AG09319 (cell line): Measurements from ENCODE around the gene CD7.

Experiments used
- DNase-seq: peaks from one replicate; pipeline ENCODE4 v3.0.0-alpha.2; 2010; ENCODE audit warnings: low read depth; ENCODE audit errors: extremely low read depth
- TF ChIP-seq, protein P1 (sequence below): IDR thresholded peaks from 2 replicates; pipeline ENCODE4 v1.5.1; 2011; ENCODE audit warnings: low read depth, mild to moderate bottlenecking, inconsistent platforms, low read length, moderate library complexity

Gene CD7

DNA sequence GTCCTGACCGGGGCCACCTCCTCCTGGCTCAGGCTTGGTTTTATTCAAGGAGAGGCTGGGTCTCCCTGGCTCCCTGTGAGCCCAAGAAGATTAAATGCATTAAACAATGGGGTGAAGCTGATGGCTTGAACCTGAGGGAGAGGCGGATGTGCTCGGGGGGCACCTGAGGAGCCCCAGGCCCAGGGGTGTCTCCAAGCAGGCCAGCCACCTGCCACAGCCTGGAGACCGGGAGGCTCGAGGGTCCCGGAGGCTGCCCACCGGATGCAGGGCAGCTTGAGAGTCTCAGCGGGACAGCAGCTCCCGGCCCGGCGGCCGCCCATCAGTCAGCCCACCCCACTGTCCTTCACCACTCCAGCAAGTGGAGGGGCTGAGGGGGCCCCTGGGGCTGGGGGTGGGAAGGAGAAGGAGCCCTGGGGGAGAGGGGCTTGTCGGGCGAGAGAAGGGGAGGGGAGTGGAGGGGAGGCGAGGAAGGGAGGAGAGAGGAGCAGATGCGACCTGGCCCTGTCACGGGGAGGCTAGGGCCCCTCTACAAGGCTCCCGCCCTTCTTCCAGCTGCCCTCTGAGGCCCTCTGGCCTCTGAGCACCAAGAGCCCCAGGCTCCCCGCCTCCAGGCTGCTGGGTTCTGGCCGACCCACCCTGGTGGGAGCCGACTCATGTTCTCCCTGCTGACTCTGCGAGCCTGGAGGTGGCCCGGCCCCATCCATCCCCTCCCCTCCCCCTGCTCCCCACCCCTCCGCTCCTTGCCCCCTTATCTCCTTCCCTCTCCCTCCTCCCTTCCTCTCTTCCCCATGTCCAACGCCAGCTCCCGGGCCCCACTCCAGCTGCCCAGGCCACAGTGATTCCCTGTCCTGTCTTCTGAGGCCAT lies 13.2 kb downstream of the CD7 start:
- TF ChIP-seq, protein P1, sequence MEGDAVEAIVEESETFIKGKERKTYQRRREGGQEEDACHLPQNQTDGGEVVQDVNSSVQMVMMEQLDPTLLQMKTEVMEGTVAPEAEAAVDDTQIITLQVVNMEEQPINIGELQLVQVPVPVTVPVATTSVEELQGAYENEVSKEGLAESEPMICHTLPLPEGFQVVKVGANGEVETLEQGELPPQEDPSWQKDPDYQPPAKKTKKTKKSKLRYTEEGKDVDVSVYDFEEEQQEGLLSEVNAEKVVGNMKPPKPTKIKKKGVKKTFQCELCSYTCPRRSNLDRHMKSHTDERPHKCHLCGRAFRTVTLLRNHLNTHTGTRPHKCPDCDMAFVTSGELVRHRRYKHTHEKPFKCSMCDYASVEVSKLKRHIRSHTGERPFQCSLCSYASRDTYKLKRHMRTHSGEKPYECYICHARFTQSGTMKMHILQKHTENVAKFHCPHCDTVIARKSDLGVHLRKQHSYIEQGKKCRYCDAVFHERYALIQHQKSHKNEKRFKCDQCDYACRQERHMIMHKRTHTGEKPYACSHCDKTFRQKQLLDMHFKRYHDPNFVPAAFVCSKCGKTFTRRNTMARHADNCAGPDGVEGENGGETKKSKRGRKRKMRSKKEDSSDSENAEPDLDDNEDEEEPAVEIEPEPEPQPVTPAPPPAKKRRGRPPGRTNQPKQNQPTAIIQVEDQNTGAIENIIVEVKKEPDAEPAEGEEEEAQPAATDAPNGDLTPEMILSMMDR, result no peak

DNA sequence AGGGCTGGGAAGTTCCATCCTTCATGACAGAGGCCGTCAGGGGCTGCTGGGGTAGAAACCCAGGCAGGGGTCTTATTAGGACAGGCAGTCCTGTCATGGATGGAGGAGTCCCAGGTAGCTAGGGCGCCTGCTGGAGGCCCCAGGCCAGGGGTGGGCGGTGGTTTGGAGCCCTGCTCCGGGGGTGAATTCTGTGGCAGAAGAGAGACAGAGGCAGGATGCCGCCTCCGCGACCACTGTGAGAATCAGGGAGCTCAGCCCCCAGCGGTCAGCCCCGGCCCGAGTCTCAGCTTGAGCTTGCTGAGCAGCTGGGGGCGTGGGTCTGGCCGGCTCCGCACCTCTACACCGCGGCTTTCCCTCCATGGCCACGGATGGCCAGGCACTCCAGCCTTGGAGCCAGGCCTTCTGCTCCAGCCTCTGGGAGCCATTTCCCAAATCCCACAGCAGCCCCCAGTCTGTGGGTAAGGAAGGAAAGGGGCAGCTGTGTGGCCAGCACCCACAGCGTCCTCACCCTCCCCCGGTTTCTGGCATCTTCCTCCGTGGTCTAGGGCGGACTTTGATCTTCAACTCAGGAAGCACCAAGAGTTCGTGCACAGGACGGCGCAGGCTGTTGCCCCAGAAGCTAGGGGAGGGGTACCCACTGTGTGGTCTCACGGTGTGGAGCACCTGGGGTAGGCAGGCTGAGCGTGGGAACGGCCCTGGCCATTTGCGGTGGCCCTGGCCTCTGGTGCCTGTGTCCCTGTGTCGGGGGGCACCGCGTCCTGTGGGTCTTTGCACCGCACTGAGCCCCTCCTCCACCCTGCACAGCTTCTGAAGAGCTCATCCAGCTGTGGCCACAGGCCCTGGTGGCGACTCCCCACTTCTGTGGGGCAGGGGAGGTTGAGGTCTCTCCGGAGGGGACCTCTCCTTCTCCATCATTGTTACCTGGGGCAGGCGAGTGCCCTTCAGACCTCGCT lies 14.1 kb downstream of the CD7 start:
- DNase-seq, result no peak
- TF ChIP-seq, protein P1, result no peak

More for the DNA sequence above, 13.2 kb downstream of the CD7 start:
- DNase-seq, result no peak

DNA sequence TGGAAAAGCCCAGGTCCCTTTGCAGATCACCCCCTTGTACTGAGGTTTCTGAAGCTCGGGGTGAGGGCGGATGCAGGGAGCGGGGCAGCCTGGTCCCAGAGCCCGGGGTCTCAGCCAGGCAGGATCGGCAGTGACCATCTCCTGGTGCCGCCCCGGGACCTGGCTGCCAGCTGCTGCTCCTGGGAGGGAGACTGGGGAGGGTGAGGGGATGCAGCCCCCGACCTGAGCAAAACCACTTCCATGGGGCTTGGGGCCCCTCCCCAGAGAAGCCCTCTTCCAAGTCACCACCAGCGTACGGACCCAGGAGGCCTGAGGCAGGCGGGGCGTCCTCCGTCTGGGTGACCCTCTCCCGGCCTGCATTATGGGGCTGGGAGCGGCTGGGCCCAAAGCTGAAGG lies 14.8 kb downstream of the CD7 start:
- TF ChIP-seq, protein P1, result no peak
- DNase-seq, result no peak

DNA sequence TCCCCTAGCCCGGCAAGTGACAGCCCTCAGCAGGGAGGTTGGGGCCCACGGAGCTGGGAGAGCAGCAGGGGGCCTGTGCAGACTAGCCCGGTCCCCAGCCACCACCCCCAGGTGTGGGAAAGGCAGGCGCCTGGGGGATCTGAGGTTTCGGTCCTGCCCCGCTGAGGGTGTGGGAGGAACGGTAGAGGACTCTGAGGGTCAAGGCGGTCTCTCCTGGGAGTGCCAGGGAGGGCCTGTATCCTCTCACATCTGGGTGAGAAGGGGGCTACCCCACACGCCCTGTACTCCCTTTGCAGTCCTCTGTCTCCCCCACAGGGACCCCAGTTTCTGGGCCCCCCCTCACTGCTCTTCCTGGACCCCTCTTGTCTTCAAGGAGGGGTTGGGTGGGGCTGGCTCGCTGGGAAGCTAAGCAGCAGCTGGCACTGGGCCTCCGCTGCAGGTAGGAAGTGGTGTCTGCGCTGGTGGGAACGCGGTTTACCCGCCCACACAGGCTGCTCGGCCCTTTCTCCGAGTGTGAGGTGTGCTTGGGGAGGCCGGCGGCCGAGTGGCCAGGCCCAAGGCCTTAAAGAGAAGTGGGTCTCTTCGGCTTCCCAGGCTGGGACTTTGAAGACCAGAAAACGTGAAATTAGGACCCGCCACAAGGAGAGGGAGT lies 15.4 kb downstream of the CD7 start:
- TF ChIP-seq, protein P1, result no peak
- DNase-seq, result no peak

DNA sequence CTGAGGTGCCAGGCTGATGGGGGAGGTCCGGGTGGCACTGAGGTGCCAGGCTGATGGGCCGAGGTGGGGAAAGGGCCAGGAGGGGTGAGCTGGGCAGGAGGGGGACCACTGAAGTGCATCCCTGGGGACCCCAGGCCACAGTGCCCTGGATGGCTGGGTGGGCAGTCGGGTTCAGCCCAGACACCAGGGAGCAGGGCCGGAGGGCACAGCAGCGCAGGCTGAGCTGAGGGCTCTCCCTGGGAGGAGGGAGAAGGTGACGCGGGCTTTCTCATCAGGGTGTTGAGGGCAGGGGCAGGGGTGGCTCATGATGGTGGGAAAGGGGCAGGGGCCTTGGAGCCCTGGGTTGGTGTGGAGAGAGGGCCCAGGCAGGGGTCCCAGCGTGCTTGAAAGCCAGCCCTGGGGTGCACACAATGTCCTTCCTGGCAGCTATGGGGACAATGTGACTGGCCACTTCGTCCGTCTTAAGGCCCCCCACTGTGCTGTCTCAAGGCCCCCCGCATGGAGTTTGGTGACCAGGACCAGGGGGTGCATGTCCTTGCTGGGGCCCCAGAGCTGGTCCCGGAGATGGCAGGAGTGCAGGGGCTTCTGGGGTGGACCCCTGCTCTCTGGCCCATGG lies 16.0 kb downstream of the CD7 start:
- DNase-seq, result no peak
- TF ChIP-seq, protein P1, result no peak

DNA sequence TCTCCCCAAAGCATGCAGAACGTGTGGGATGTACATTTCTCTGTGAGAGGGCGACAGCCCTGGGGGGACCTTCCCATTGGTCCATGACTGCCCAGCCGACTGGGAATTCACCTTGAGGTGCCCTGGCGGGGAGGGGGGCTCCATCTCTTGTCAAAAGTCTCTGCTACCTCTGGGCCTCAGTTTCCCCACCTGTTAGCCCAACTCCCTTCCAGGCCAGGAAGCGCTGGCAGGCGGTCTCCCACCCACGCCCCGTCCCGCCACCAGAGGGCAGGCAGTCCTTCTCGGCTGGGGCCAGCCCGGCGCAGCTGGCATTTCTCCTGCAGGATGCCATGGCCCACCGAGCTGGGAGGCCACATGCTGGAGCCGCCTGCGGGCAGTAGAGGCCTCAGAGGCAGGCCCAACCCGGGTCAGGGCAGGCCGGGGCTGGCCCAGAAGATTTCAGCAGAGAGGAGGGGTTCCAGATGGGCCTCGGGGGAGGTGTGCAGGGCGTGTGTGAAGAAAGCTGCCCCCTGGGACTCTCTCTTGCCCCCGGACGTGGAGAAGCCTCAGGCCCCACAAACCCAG lies 16.6 kb downstream of the CD7 start:
- TF ChIP-seq, protein P1, result peak; percentile 82
- no peak for DNase-seq
